Jurkat, Clone E6-1 (cell line): ENCODE measurements around the gene CTNND2.
"Not testable (repeated sequence)": the region's sequence is repeated elsewhere in the genome, so short reads cannot be mapped to it uniquely, and the experiment has no call there.

Experiments used
- DNase-seq: peaks from one replicate; pipeline ENCODE4 v3.0.0-alpha.2; 2011; ENCODE audit warnings: low read depth, low spot score
- H3K4me3 ChIP-seq: 2 replicates; pipeline ENCODE4 v1.5.1; 2011; ENCODE audit warnings: mild to moderate bottlenecking, low read length, control low read depth, moderate library complexity

CTNND2 gene

DNA sequence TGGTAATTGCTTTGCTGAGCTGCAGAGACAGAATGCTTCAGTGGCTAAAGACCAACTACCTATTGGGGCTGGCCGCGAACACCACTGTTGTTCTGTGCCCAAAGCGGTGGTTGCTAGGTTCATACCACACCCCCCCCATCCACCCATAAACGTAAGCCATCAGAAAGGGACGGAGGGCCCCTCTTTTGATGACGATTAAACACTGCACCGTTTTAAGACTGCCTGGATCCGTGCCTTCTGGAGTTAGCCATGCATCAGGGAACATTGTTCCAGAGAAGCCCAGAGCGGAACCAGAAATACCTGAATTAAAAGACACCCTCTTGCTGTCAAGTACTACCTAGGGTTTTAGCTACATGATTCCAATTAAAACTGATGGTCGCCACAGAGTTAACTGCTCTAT lies 774.1 kb downstream of the CTNND2 start:
- no peak for DNase-seq

GRCh38 chr5:11128021-11128420 lies 776.2 kb downstream of the CTNND2 start:
- H3K4me3 ChIP-seq: no peak overlapping the region
- DNase-seq: no peak

More for the DNA sequence above, 774.1 kb downstream of the CTNND2 start:
- no peak overlapping the region for H3K4me3 ChIP-seq

DNA sequence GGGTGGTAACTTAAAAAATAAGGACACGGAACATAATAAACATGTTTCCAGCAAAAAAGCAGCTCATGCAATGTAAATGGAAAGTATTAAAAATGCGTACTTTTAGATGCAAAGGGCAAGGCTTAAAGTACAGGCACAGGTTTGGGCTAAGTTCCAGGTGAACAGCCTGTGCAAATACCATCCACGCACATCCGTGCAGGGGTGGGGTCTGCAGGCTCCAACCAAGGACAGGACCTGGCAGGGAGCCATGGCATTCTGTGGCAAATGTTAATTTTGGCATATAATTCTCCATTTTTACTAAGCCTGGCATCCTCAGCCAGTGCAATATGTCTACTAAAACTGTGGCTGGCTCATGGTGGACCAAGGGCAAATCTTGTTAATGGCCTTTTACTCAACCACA lies 777.4 kb downstream of the CTNND2 start:
- H3K4me3 ChIP-seq: no peak overlapping the region
- DNase-seq: no peak

DNA sequence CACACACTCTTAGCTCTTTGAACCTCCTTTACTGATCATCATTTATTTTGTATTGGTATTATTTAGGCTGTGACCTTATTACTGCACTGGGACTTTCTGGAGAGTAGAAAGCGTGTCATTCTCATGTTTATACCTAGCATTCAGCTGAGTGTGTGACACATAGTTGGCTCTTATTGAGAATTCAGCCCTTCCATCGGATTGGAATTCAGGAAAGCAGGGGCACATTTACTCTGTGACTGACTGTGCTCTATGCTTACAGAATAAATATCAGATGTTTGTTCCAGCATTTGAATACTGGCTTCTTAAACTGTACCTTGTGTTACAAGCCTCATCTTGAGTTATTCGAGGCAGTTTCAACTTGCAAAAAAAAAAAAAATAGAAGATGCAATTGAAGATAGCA lies 782.4 kb downstream of the CTNND2 start:
- no peak for DNase-seq

DNA sequence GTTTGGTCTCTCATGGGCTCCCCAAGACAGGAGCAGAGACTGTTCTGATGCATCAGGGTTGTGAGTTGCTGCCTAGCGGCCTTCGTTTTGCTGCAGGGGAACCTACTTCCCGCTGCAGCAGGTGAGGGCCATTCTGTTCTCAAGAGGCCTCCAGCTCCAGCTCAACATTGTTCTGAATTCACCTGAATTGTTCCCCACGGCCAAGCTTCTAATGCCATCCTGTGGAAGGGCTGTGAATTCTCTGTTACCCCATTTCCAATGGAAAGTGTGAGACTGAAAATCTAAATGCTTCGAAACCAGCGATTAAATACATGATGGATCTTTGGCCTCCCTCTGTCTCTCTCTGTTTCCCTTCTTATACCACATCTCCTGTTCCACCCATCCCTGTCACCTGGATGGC lies 794.1 kb downstream of the CTNND2 start:
- no peak for DNase-seq
- no peak overlapping the region for H3K4me3 ChIP-seq

More for the DNA sequence above, 782.4 kb downstream of the CTNND2 start:
- no peak overlapping the region for H3K4me3 ChIP-seq

GRCh38 chr5:11105696-11106095 lies 798.5 kb downstream of the CTNND2 start:
- H3K4me3 ChIP-seq: no peak overlapping the region

GRCh38 chr5:11104651-11105112 lies 799.6 kb downstream of the CTNND2 start:
- H3K4me3 ChIP-seq: no peak overlapping the region
- DNase-seq: no peak

More at GRCh38 chr5:11105696-11106095, 798.5 kb downstream of the CTNND2 start:
- DNase-seq: no peak

- DNase-seq: no peak
- no peak overlapping the region for H3K4me3 ChIP-seq
Observed at GRCh38 chr5:11104210-11104609, 800.0 kb downstream of the CTNND2 start.

GRCh38 chr5:11084111-11084510 lies 820.1 kb downstream of the CTNND2 start:
- no peak for DNase-seq
- H3K4me3 ChIP-seq: no peak overlapping the region

GRCh38 chr5:11082404-11082945 lies 821.8 kb downstream of the CTNND2 start:
- no peak for DNase-seq
- no peak overlapping the region for H3K4me3 ChIP-seq

DNA sequence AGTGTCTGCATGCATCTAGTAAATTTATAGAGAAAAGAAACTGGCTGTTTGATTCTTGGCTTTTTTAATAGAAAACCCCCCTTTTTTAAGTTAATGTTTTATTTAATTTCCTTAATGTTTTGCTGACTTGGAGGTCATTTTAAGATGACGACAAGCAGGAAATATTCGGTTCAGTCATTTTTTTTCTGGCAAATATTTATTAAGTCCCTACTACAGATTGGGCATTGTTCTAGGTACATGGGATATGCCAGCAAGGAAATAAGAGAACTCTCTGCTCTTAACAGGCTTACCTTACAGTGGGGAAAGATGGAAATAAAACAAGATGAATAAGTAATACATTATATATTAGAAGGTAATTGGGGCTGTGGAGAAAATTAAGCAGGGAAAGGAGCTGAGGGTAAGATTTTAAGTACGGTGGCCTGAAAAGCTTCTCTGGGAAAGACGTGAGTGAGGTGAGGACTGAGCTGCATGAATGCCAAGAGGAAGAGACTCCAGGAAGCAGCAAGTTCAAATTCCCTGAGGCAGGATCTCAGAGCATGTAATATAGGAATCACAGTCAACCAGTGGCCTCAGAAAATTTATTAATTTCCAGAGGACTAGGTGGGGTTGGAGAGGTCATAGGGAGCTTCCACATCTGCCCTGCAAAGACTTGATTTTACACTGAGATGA lies 827.2 kb downstream of the CTNND2 start:
- H3K4me3 ChIP-seq: no peak overlapping the region
- DNase-seq: no peak

- H3K4me3 ChIP-seq: no peak overlapping the region
- DNase-seq: no peak
Observed at GRCh38 chr5:11075035-11075805, 829.0 kb downstream of the CTNND2 start.

GRCh38 chr5:11072568-11072967 lies 831.7 kb downstream of the CTNND2 start:
- no peak overlapping the region for H3K4me3 ChIP-seq
- DNase-seq: no peak

DNA sequence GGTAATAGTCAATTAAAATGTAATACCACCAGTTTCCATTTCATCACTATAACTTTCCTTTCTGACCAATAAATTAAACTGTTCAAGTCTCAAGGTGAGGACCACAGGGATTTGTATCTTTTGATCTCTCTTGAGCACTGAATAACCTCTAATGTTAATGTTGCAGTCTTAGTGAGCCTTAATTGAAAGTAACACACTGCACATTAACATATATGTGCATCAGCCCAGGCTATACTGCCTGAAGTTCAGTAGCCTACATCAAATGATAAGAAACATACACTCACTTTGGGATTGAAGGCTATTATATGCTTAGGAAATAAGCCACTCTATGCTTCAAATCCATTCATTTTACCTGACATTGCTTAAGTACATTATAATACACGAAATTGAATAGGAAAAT lies 832.2 kb downstream of the CTNND2 start:
- H3K4me3 ChIP-seq: no peak overlapping the region
- no peak for DNase-seq

DNA sequence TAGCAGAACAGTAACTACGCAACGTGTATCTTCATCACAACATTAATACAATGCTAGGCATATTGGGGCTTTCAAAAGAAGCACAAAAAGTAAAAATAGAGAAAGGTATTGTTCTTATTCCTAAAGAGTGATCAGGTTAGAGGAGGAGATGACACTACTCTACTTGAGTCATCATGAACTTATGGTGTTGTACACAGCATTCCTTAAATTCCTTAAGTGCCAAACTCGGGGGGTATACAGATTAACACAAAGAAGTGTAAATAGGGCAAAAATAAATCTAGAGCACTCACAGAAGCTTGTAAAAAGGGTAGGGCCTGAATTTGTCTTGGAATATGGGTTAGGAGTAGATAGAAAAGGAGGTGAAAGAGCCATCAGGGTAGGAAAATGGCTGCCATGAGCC lies 835.2 kb downstream of the CTNND2 start:
- DNase-seq: no peak
- no peak overlapping the region for H3K4me3 ChIP-seq

DNA sequence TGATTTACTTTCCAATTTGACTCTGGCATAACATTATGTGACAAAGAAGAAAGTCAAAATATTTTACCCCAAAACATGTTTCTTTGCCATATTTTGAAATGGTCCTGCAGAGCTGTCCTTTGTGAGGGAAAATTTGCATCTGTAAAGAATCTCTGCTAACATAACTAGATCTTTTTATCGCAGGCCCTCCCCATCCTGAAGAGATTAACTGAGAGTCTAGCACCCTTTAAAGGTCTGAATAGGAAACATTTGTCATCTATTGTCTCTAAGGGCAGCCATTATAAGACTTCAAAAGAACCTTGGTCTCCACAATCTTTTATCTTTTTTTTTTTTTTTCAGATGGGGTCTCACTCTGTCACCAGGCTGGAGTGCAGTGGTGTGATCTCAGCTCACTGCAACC lies 838.5 kb downstream of the CTNND2 start:
- DNase-seq, H3K4me3 ChIP-seq: not testable (repeated sequence)

DNA sequence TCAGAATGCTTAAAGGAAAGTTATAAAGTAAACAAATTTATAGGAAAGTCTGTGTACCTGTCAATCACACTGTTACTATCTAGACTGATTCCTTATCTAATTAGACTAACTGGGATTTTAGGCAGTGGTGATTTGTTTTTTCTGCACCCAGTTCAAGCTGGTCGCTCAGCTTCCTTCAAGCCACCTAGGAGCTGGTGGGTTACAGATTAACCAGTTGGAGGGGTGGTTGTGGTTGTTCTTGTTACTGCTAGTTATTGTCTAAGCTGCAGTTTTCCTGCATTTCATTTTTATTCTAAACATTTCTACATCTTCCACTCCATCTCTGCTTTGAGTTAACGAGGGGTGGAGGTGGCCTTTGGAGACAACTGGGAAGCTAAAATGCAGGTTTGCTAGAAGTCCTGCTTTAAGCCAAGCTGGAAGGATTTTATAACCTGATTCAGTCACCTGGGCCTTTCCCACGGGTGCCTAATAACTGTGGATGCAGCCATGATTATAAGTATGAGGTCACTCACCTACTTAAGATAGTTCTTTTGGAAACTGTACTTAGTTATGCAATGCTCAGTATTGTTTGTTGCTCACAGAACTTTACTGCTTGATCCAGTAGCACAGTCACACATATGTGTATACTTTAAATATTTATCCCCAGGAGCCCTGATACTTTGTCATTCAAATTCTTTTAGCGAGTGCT lies 839.3 kb downstream of the CTNND2 start:
- H3K4me3 ChIP-seq: no peak overlapping the region
- no peak for DNase-seq

- no peak for DNase-seq
- no peak overlapping the region for H3K4me3 ChIP-seq
Observed at GRCh38 chr5:11062397-11062796, 841.8 kb downstream of the CTNND2 start.

DNA sequence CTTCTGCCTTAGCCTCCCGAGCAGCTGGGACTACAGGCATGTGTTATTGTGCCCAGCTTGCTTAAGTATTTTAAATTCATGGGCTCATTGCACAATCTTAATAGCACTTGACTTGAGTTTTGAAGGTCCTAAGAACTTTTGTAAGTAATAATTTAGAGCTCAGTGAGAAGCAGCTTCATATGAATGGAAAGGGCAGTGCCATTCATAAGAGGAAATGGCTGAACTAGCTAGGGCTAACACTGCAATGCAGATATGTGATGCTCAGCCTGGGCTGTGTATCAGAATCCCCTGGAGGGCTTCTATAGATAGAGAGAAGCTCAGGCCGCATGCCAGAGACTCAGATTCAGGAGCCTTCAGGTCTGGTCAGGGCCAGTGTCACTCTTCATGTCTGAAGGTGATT lies 847.7 kb downstream of the CTNND2 start:
- DNase-seq: no peak
- H3K4me3 ChIP-seq: no peak overlapping the region

DNA sequence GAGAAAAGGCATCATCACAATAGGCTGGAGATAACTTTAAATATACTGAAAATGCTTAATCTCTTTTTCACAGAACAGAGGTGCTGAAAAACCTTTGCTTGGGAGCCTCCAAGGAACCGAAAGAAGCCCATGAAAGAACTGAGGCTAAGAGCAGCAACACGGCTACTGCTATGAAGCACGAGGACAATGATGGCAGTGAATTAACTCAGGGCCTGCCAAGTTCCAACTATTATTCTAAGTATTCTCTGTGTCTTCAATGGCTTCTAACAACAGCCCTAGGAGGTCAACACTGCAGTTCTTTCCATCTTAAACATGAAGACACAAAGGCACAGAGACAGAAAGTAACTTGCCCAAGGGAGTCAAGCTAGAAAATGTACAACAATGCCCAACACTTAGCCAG lies 850.2 kb downstream of the CTNND2 start:
- no peak overlapping the region for H3K4me3 ChIP-seq
- no peak for DNase-seq
